Sigmoid colon (tissue), 4 donors: ENCODE results near the gene TMEM233.

Source experiments
- CTCF ChIP-seq, 4 experiments: fragments of 450-650 bp in 3 of 4; fragments of 200-600 bp in 1 of 4; IDR thresholded peaks; one replicate each; pipeline ENCODE4 v1.5.1; 2016 to 2019; ENCODE audit warnings: antibody characterized with exemption in 4 of 4, mild to moderate bottlenecking in 3 of 4, moderate library complexity in 2 of 4
- EP300 ChIP-seq, 4 donors: sonication (generic); formaldehyde crosslinking; IDR thresholded peaks; one replicate each; pipeline ENCODE4 v1.6.1; 2017; ENCODE audit warnings: antibody characterized with exemption in 4 of 4
- POLR2A ChIP-seq, 2 donors: fragments of 450-650 bp; IDR thresholded peaks; one replicate each; pipeline ENCODE4 v1.6.1; 2016; ENCODE audit warnings: antibody characterized with exemption in 2 of 2, mild to moderate bottlenecking in 2 of 2, moderate library complexity in 2 of 2
- POLR2AphosphoS5 ChIP-seq, 4 donors: sonication (generic); formaldehyde crosslinking; IDR thresholded peaks; one replicate each; pipeline ENCODE4 v1.6.1; 2017; ENCODE audit warnings: antibody characterized with exemption in 4 of 4

GRCh38 chr12:119674560-119674959 is 81.0 kb downstream of the TMEM233 start:
- TF ChIP-seq CTCF (IDR thresholded peaks at IDR 0.05) (no peak), POLR2AphosphoS5 (IDR thresholded peaks at IDR 0.05) (no peak), EP300 (IDR thresholded peaks at IDR 0.05) (no peak), POLR2A (IDR thresholded peaks at IDR 0.05) (no peak)
